Nephron progenitor cell (in vitro differentiated cells): ENCODE results near the gene TIAM2.
"Not testable (repeated sequence)": the region's sequence is repeated elsewhere in the genome, so short reads cannot be mapped to it uniquely, and the experiment has no call there.

Experiments
- DNase-seq: peaks from one replicate; pipeline ENCODE4 v3.0.0; 2021
- H3K27ac Mint-ChIP-seq: 2 replicates; pipeline ENCODE4 v1.8.0; 2021; ENCODE audit warnings: mild to moderate bottlenecking, moderate library complexity, mixed read lengths
- H3K27me3 Mint-ChIP-seq: 2 replicates; pipeline ENCODE4 v1.8.0; 2021; ENCODE audit warnings: mild to moderate bottlenecking, low read depth, mixed read lengths; ENCODE audit not compliant: poor library complexity
- H3K36me3 Mint-ChIP-seq: 2 replicates; pipeline ENCODE4 v1.8.0; 2021; ENCODE audit warnings: low read depth, mixed read lengths
- H3K4me1 Mint-ChIP-seq: 2 replicates; pipeline ENCODE4 v1.8.0; 2021; ENCODE audit warnings: mixed read lengths
- H3K4me3 Mint-ChIP-seq: 2 replicates; pipeline ENCODE4 v1.8.0; 2021; ENCODE audit warnings: mild to moderate bottlenecking, moderate library complexity, mixed read lengths
- H3K9me3 Mint-ChIP-seq: 2 replicates; pipeline ENCODE4 v1.8.0; 2021; ENCODE audit warnings: mild to moderate bottlenecking, moderate library complexity, mixed read lengths
- TF ChIP-seq, protein P1 (sequence below): fragments of 200-600 bp; sonication (generic); IDR thresholded peaks from 2 replicates; pipeline ENCODE4 v1.5.0; 2021; ENCODE audit warnings: antibody characterized with exemption

The TIAM2 gene

GRCh38 chr6:155216312-155217046 lies 221.4 kb downstream of the TIAM2 start:
- peak; percentile 10 for DNase-seq
- TF ChIP-seq, protein P1, sequence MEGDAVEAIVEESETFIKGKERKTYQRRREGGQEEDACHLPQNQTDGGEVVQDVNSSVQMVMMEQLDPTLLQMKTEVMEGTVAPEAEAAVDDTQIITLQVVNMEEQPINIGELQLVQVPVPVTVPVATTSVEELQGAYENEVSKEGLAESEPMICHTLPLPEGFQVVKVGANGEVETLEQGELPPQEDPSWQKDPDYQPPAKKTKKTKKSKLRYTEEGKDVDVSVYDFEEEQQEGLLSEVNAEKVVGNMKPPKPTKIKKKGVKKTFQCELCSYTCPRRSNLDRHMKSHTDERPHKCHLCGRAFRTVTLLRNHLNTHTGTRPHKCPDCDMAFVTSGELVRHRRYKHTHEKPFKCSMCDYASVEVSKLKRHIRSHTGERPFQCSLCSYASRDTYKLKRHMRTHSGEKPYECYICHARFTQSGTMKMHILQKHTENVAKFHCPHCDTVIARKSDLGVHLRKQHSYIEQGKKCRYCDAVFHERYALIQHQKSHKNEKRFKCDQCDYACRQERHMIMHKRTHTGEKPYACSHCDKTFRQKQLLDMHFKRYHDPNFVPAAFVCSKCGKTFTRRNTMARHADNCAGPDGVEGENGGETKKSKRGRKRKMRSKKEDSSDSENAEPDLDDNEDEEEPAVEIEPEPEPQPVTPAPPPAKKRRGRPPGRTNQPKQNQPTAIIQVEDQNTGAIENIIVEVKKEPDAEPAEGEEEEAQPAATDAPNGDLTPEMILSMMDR = no peak
- Mint-ChIP-seq H3K27me3 (peaks cover 3% of the 10 kb centered on the region), H3K27ac (peak overlapping the region; percentile 81), H3K9me3 (no peaks in the 10 kb centered on the region), H3K36me3 (peaks cover 11% of the 10 kb centered on the region), H3K4me1 (peaks cover 21% of the 10 kb centered on the region), H3K4me3 (peak overlapping the region; percentile 56)

GRCh38 chr6:155218711-155219110 lies 223.6 kb downstream of the TIAM2 start:
- peaks cover 29% of the 10 kb centered on the region for H3K4me1 Mint-ChIP-seq
- H3K4me3 Mint-ChIP-seq, H3K36me3 Mint-ChIP-seq, H3K27ac Mint-ChIP-seq, H3K9me3 Mint-ChIP-seq, DNase-seq, H3K27me3 Mint-ChIP-seq: not testable (repeated sequence)

DNA sequence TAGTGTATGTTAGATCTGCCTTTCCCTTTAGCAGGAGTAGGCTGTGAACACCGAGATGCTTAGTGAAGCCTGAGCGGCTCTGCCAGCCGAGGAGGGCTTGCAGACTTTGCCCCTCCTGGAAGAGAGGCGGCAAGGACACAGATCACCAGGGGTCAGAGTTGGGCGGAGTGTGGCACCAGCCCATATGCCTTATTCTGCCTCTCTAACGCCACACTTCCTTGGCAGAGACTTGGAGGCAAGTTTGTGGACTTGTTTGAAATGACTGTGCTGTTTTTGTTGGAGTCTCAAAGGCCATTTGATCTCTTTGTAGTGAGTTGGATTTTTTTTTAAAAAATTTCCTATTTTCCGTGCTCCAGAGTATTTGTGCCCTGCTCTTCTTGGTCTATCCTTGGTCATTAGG lies 224.2 kb downstream of the TIAM2 start:
- peak overlapping the region; percentile 14 for H3K27ac Mint-ChIP-seq
- H3K4me3 Mint-ChIP-seq = no peak overlapping the region

GRCh38 chr6:155219858-155220301 lies 224.8 kb downstream of the TIAM2 start:
- TF ChIP-seq, protein P1 = no peak
- Mint-ChIP-seq H3K36me3 (peaks cover 5% of the 10 kb centered on the region), H3K27me3 (peaks cover 6% of the 10 kb centered on the region), H3K4me1 (peaks cover 32% of the 10 kb centered on the region), H3K4me3 (no peak overlapping the region), H3K27ac (peak overlapping the region; percentile 14), H3K9me3 (no peaks in the 10 kb centered on the region)
- DNase-seq = no peak

More for the DNA sequence above, 224.2 kb downstream of the TIAM2 start:
- no peak for DNase-seq
- peaks cover 6% of the 10 kb centered on the region for H3K27me3 Mint-ChIP-seq
- H3K36me3 Mint-ChIP-seq = peaks cover 5% of the 10 kb centered on the region
- TF ChIP-seq, protein P1 = no peak
- H3K9me3 Mint-ChIP-seq = no peaks in the 10 kb centered on the region
- H3K4me1 Mint-ChIP-seq = peaks cover 33% of the 10 kb centered on the region

- Mint-ChIP-seq H3K27ac (no peak overlapping the region), H3K9me3 (no peaks in the 10 kb centered on the region), H3K27me3 (peaks cover 6% of the 10 kb centered on the region), H3K36me3 (peaks cover 5% of the 10 kb centered on the region), H3K4me1 (peaks cover 32% of the 10 kb centered on the region), H3K4me3 (no peak overlapping the region)
- TF ChIP-seq, protein P1 = no peak
- DNase-seq = no peak
Observed at GRCh38 chr6:155221086-155221485, 226.0 kb downstream of the TIAM2 start.

- DNase-seq = no peak
- no peak overlapping the region for H3K4me3 Mint-ChIP-seq
- TF ChIP-seq, protein P1 = no peak
Observed at GRCh38 chr6:155222506-155222905, 227.4 kb downstream of the TIAM2 start.

More at GRCh38 chr6:155222506-155222905, 227.4 kb downstream of the TIAM2 start:
- H3K36me3 Mint-ChIP-seq = peaks cover 9% of the 10 kb centered on the region
- peaks cover 3% of the 10 kb centered on the region for H3K27me3 Mint-ChIP-seq
- peaks cover 2% of the 10 kb centered on the region for H3K9me3 Mint-ChIP-seq
- peaks cover 22% of the 10 kb centered on the region for H3K4me1 Mint-ChIP-seq
- H3K27ac Mint-ChIP-seq = no peak overlapping the region
